ENCODE data around the gene MNS1. TPM values are rescaled to one million over a fixed set of nuclear protein-coding genes. Genes with fewer than 3 reads are reported as not detected.
"Not testable (repeated sequence)": the region's sequence is repeated elsewhere in the genome, so short reads cannot be mapped to it uniquely, and the experiment has no call there.

MNS1 gene
- total RNA-seq, 1 experiment from 2014 or later = 10.9 TPM

- H3K4me3 ChIP-seq, H3K27me3 ChIP-seq, DNase-seq, H3K9me3 ChIP-seq, H3K36me3 ChIP-seq: not testable (repeated sequence)
Observed at GRCh38 chr15:56399209-56399608, 65.7 kb downstream of the MNS1 start.

DNA sequence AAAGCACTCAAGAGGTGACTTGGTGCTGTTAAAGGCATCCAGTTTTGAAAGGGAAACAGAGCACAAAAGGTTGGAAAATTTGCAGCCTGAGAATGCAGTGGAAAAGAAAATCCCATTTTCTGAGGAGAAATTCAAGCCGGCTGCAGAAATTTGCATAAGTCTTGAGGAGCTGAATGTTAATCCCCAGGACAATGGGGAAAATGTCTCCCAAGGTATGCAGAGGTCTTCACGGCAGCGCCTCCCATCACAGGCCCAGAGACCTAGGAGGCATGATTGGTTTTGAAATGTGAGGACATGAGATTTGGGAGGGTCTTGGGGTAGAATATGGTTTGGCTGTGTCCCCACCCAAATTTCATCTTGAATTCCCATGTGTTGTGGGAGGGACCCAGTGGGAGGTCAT lies 67.6 kb downstream of the MNS1 start:
- not testable (repeated sequence) for H3K36me3 ChIP-seq, H3K9me3 ChIP-seq, H3K4me3 ChIP-seq, H3K27me3 ChIP-seq, DNase-seq

- no peak for DNase-seq
- Histone ChIP-seq H3K27me3 (no peaks in the 10 kb centered on the region), H3K36me3 (no peaks in the 10 kb centered on the region), H3K9me3 (no peaks in the 10 kb centered on the region), H3K4me3 (no peak overlapping the region)
Observed at GRCh38 chr15:56394909-56395308, 70.0 kb downstream of the MNS1 start.

DNA sequence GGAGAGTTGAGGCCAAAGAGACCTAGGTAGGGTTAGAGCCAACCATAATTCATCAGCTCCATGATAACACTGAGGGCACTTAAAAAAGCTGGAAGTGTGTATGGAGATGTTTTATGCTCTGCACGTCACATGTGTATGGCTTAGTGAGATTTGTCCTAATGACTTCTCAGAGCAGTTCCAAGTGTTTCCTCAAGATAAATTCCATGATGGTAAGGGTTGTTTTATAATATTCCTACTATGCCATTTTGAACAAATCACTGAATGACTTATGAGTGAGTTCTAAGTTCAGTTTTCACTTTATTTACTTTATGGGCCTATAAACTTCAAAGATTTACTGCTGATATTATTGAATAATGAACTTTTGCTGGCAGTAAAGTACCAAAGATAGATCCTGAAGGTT lies 71.7 kb downstream of the MNS1 start:
- H3K4me3 ChIP-seq = no peak overlapping the region
- DNase-seq = no peak

GRCh38 chr15:56390739-56391267 lies 74.1 kb downstream of the MNS1 start:
- no peak for DNase-seq

More for the DNA sequence above, 71.7 kb downstream of the MNS1 start:
- H3K27me3 ChIP-seq = no peaks in the 10 kb centered on the region
- H3K9me3 ChIP-seq = no peaks in the 10 kb centered on the region
- no peaks in the 10 kb centered on the region for H3K36me3 ChIP-seq

GRCh38 chr15:56385908-56386307 lies 79.0 kb downstream of the MNS1 start:
- no peak overlapping the region for H3K4me3 ChIP-seq
- H3K36me3 ChIP-seq = no peaks in the 10 kb centered on the region
- DNase-seq = no peak

More at GRCh38 chr15:56390739-56391267, 74.1 kb downstream of the MNS1 start:
- Histone ChIP-seq H3K36me3 (no peaks in the 10 kb centered on the region), H3K9me3 (no peaks in the 10 kb centered on the region), H3K27me3 (no peaks in the 10 kb centered on the region), H3K4me3 (no peak overlapping the region)

DNA sequence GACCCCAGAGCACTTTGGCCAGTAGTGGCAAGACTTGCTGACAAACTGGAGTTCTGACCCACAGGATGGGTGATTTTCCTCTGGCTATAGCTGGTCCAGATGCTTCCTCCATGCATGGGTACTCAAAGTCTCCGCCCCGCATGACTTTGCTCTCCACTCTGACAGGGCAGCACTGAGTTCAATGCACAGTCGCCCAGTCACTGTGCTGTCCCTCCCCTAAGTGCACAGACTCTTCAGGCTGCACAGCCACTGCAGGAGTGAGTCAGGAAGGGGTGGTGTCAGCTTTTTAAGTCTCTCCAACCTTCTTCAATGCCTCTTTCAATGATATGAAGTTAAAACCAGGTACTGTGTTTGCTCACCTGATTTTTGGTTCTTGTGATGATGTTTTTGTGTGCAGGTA lies 81.9 kb downstream of the MNS1 start:
- Histone ChIP-seq H3K4me3 (no peak overlapping the region), H3K36me3 (no peaks in the 10 kb centered on the region), H3K27me3 (no peaks in the 10 kb centered on the region), H3K9me3 (peaks cover 10% of the 10 kb centered on the region)
- no peak for DNase-seq

More at GRCh38 chr15:56385908-56386307, 79.0 kb downstream of the MNS1 start:
- Histone ChIP-seq H3K27me3 (no peaks in the 10 kb centered on the region), H3K9me3 (0 out of 2 replicates have a peak, but pooled peaks cover under 1% of the 10 kb centered on the region)

Other genes with a start within 250 kb of the MNS1 start
- 2.1 and 2.3 TPM in 2 replicates for gene RFX7, start 221.3 kb downstream of the MNS1 start, total RNA-seq (2014; rRNA removed; shearing (Covaris generic); ENCODE audit: low replicate concordance)
- 4.3 TPM in 1 of 2 replicates, not detected in the other for gene TEX9, start 99.7 kb downstream of the MNS1 start, total RNA-seq (2014; rRNA removed; shearing (Covaris generic); ENCODE audit: low replicate concordance)

Measured in MG63 (cell line).